HCT116 (cell line): ENCODE measurements around the gene CXCR5.

ENCODE experiments used
- CTCF ChIP-seq, 3 experiments: fragments of 200-600 bp in 1 of 3; sonication (generic) in 1 of 3; IDR thresholded peaks in 2 of 3; conservative IDR thresholded peaks in 1 of 3; 2 replicates each; pipeline ENCODE4 v1.5.1; 2012 to 2017; ENCODE audit warnings: low read depth in 2 of 3, low read length in 2 of 3, antibody characterized with exemption in 1 of 3, borderline replicate concordance in 1 of 3, control low read depth in 1 of 3, mild to moderate bottlenecking in 1 of 3, mixed read lengths in 1 of 3, mixed run types in 1 of 3, moderate library complexity in 1 of 3; ENCODE audit not compliant: insufficient read depth in 1 of 3
- EZH2 ChIP-seq: fragments of 200-600 bp; sonication (generic); IDR thresholded peaks from 2 replicates; pipeline ENCODE4 v1.6.1; 2017; ENCODE audit warnings: antibody characterized with exemption, mixed run types
- FOSL1 ChIP-seq: IDR thresholded peaks from 2 replicates; pipeline ENCODE4 v1.6.1; 2012; ENCODE audit warnings: low read depth
- POLR2A ChIP-seq: IDR thresholded peaks from 2 replicates; pipeline ENCODE4 v1.7.0; 2011; ENCODE audit warnings: borderline replicate concordance; ENCODE audit not compliant: insufficient read depth, insufficient read length; ENCODE audit errors: extremely low read depth
- RAD21 ChIP-seq: IDR thresholded peaks from 2 replicates; pipeline ENCODE4 v1.6.1; 2012; ENCODE audit warnings: low read depth, mild to moderate bottlenecking
- ZNF274 ChIP-seq: fragments of 200-500 bp; sonication (Bioruptor generic); IDR thresholded peaks from 2 replicates; pipeline ENCODE4 v1.6.1; 2014; ENCODE audit warnings: mild to moderate bottlenecking, low read depth, low read length, inconsistent platforms

DNA sequence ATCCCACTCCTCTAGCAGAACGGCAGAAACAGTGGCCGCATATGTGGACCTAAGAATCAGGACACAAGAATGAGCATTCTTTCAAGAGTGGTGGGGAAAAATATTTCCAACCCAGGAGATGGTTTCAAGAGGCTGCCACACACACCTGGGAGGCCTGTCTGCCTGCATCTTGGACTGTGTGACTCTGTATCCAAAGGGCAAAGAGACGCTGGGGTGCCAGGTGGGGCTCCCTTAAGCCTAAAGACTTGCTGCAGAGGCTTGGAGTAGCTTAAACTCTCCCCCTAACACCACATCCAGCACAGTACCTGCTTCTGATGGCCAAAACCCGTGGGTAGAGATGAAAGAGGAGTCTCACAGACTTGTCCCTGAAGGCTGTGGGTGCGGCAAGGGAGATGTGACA is 3.5 kb downstream of the CXCR5 start:
- TF ChIP-seq RAD21 (no peak), FOSL1 (no peak), ZNF274 (no peak), EZH2 (no peak), CTCF (IDR thresholded peaks at IDR 0.05 in 2 of 3, conservative IDR thresholded peaks at IDR 0.05 in 1 of 3; ENCODE audit: borderline replicate concordance in 1 of 3, insufficient read depth in 1 of 3, low read depth in 2 of 3, low read length in 2 of 3) (no peak), POLR2A (no peak)
